Fibroblast of skin of back (primary cell): ENCODE data around the gene KCNIP1.
A peak's percentile ranks its signal among the peaks of the same experiment; 100 is the strongest.

ENCODE experiments used
- DNase-seq: peaks from one replicate; pipeline ENCODE4 v3.0.0-alpha.2; 2013

The KCNIP1 gene

GRCh38 chr5:170629566-170630175, 125.9 kb downstream of the KCNIP1 start:
- no peak for DNase-seq

DNA sequence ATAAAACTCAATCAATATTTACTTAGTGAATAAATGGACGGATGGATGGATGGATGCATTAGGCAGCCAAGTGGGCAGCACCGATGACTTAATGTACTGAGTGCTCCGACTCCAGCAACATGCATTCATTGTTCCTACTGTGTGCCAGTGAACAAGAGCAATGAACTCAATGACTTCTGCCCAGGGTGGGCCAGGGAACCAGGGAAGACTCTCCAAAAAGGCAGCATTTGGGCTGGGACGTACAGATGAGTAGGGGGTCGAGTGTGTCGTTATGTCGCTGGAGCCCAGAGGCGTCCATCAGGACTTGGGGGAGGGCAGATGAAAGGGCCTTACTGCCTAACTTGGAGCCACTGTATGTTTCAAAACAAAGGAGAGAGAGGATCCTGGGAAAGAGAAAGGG, 126.4 kb downstream of the KCNIP1 start:
- DNase-seq = no peak

DNA sequence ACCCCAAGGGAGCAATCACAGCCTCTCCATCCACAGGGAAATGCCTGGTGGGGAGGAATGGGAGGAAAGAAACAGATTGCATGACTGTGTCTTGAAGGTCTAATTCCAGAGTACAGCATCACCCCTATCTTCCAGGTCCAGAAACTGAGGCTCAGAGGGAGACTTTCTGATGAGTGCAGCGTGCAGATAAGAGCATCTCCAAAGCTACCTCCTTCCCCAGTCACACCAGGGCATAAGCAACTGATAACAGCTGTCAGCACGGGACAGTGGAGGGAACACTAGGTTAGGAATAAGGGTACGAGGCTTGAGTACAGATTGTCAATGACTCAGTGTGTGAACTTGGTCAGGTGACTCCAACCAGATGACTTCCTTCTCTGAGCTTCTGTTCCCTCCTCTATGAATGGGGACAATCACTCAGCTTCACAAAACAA, 126.9 kb downstream of the KCNIP1 start:
- DNase-seq = no peak

- peak; percentile 27 for DNase-seq
Observed at GRCh38 chr5:170631466-170632195, 127.8 kb downstream of the KCNIP1 start.

- DNase-seq = no peak
Observed at GRCh38 chr5:170632266-170632984, 128.6 kb downstream of the KCNIP1 start.

- DNase-seq = no peak
Observed at GRCh38 chr5:170632985-170633234, 129.1 kb downstream of the KCNIP1 start.

DNA sequence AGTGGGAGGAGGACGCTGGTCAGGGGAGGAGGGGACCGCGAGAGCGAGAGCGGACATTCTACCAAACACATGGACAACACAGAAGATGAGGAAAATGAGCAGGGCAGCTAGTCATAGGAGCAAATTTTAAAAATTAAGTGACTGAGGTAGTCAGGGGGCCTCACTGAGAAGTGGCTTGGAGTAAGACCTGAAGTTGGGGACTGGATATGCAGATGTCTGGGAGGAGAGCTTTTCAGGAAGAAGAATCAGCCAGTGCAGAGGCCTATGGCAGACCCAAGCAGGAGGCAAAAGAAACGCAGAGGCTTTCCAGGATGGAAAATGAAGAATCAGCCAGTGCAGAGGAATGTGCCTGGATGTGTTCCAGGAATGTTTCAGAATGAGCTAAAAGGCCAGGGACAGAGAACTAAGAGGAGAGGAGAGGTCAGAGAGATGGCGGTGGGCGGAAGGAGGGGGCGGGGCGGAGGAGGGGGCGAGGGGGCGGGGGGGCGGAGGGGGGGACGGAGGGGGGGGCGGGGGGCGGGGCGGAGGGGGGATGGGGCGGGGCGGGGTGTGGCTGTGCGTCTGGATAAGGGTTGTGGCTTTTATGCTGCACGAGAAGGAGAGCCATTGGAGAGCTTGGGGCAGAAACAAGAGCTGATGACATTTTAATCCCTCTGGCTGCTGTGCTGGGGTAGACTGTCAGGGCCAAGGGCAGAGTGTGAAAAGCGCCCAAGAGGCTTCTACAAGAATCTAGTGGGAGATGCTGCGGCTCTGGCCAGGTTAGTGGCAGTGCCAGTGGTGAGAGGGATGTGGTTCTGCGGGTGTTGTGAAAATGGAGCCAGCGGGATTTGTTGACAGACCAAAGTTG, 129.6 kb downstream of the KCNIP1 start:
- peak; percentile 92 for DNase-seq

DNA sequence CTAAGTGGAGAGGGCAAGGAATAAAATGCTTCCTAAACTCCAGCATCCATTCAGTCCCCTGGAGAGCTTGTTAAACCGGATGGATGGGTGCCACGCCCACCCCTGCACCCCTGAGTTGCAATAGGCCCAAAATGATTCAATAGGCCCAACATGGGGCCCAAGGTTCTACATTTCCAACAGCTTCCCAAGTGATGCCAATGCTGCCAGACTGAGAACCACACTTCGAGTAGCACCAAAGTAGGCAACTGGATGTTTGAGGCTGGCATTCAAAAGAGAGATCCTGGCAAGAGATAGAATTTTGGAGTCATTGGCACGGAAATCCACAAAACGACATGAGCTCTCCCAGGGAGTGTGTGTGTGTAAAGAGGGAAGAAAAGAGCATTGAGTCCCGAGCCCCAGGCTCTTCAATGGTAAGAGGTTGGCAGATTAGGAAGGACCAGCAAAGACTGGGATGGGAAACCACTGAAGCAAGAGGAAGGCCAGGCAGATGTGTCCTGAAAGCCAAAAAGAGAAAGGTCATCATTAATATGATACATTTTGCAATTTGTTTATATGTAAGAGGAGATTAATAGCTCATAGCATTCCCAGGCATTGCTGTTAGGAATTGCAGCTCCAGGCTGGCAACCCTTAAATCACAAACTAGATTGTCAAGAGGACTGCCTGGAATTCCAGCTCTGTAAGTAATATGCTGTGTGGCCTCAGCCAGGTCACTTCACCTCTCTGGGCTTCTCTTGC, 130.6 kb downstream of the KCNIP1 start:
- no peak for DNase-seq

DNA sequence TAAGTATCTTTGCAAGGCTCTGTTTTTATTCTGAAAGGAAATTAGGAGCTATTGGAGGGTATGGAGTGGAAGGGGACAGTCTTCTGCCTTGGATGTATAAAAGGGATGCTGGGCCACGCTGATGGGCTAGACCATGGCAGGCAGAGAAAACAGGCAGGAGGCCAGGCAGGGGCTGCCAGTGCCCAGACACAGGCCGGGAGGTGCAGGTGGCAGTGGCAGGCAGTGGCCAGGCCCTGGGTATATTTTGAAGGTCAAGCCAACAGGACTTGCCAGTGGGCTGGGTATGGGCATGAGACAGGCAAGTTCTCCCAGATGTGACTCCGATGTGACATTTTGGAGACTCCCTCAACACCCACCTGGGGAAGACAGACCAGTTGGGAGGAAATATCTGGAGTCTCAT, 131.9 kb downstream of the KCNIP1 start:
- DNase-seq = no peak

GRCh38 chr5:170636206-170636605, 132.4 kb downstream of the KCNIP1 start:
- no peak for DNase-seq

DNA sequence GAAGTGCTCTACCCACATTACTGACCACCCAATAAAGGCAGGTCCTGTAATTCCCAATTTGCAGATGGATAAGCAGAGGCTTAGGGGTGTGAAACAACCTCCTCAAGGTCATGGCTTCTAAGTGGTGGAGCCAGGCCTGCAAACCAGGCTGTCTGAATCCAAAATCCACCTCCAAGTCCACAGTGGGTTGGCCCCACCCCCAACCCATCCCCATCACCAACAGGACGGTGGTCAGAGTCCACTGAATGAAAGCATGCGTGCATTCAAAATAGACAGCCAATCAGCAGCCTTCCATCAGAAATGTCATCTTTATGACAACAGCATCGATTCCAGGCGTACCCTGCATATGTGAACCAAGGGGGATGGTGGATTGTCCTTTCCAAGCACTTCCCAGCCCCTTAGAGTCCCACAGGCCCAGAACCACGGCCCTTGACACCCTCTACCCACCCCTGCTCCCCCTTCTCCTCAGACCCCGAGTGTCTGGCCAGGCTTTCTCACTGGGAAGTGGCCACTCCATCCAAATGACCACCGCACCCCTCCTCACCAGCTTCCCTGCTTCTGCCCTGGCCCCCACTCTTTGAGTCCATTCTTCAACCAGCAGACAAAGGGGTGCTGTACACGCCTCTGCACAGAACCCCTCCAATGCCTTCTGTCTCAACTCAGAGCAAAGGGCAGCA, 133.1 kb downstream of the KCNIP1 start:
- DNase-seq = no peak

- DNase-seq = no peak
Observed at GRCh38 chr5:170638051-170638450, 134.2 kb downstream of the KCNIP1 start.

DNA sequence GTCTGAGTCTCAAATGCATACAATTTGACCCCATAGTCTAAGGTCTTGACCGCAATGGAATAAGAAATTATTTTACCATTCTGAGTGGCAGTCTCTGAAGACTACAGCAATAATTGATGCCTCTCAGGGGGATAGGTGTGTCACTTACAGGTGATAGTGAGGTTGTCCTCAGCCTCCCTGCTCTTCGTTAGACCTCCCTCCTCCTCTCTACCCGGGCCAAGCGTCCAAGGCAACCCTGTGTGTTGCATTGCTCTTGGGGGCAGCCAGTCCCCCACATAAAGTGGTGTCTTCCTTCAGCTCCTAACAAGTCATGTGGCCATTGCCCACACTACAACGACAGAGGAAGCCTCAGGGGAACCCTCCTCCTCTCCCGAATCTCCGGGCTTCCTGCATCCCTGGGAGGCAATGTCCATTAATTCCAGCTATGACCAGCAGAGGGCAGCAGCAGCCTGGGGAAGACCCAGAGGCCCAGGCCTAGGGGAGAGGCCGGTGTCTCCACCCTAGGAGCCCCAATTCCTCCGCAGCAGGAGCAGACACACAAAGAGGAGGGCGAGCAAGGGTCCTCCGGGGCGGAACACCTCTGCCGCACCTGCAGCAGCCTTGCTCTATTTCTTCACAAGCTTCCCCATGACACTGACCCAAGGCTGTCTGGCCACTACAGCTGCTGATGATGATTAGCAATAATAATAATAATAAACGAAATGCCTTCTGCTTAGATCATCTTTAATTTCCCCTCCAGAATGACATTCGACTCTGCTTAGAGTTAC, 134.8 kb downstream of the KCNIP1 start:
- peak; percentile 51 for DNase-seq

- no peak for DNase-seq
Observed at GRCh38 chr5:170639221-170639925, 135.6 kb downstream of the KCNIP1 start.

DNA sequence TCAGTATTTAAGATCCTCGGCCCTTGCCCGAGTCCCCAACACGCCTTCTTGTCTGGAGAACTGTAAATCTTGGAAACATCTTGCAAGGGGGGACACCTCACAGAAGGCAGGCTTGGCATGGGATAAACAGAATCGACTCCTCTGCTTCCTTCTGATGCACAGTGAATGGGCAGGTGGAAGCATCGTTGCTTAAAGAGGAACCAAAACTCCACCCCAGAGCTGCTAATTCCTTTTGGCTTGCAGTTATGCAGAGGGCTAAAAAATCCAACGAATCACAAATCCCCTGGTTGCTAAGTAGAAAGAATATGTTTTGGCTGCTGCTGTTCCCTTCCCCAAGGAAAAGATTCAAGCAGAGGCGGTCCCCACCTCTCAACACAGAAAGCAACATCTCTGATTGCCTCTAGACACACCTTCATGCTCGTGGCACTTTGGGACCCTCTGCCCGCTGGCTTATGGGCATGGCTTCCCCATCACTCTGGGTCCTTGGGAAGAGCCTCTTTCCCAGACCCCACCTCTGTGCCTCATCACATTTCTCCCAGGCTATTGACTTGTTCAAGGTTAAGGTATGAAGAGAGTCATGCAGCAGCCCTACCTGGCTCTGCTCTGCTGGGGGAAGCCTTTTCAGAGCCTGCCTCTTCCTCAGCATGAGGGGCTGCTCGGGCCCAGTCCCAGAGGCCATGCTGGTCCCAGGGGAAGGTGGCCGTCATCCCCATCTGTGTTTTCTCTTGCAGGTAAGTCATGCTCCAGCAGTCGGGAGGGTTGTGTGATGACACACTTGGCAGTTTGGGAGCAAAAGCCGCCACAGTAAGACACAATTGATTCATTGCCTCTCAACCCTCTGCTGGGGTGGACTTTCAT, 137.1 kb downstream of the KCNIP1 start:
- no peak for DNase-seq

- no peak for DNase-seq
Observed at GRCh38 chr5:170641589-170642031, 137.8 kb downstream of the KCNIP1 start.

DNA sequence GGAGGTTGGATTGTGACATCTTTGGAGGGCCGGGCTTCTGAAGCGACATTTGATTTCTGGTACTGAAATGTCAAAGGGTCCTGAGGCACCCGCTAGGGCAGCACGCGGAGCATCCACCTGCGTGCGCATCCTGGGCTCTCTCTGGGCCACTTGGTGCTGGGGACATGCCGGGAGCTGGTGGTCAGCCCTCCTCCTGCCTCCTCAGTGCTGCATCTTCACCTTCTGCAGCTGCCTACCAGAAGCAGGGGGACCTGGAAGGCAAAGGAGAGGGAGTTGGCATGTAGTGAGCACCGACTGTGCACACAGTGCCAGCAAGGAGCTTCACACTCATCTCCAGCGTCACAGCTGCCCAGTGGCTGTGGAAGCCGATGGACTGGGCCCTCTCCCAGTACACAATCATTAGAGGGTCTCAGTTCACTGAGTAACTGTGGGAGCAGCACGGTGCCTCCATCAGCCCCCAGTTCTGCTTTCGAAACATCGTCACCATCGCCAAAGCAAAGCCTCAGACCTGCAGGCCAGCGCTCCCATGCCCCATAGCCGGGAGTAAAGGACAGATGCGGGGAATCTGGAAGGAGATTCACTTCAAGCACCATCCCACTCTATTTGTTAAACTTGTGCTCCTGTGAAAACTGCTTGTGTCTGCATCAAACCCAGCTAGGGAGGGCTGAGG, 138.4 kb downstream of the KCNIP1 start:
- no peak for DNase-seq

GRCh38 chr5:170642776-170643436, 139.1 kb downstream of the KCNIP1 start:
- no peak for DNase-seq
